K562 (cell line): ENCODE measurements around the gene LEUTX. TPM values are rescaled to one million over a fixed set of nuclear protein-coding genes. Genes with fewer than 3 reads are reported as not detected.

Source experiments
- ATAC-seq: fragments of 200-7000 bp; cut with Tn5 transposase; 3 replicates; pipeline ENCODE4 v1.9.1; 2020; ENCODE audit warnings: moderate library complexity
- BruUV-seq: library from RNA; stranded (reverse); fragments of 400-500 nt; replicated peaks from 2 replicates; lab custom pipeline; 2021; lab: Mats Ljungman, UMichigan
- CTCF ChIA-PET: fragments of 300-600 bp; formaldehyde crosslinking; extraction: SDS; loops from one replicate; lab custom pipeline; 2021; ENCODE audit warnings: low intra/inter-chr PET ratio; lab: Yijun Ruan, JAX
- POLR2A ChIA-PET: fragments of 300-600, 350-650 bp; sonication (Branson Sonifier 250); formaldehyde crosslinking; extraction: SDS; loops from one replicate; lab custom pipeline; 2021; ENCODE audit warnings: antibody characterized with exemption, inconsistent platforms; lab: Yijun Ruan, JAX
- DNase-seq, 4 experiments: peaks; one replicate each; pipeline versions ENCODE4 v3.0.0 to v3.0.0-alpha.2; 2011 to 2018; ENCODE audit warnings: low spot score in 3 of 4, mixed read lengths in 3 of 4; ENCODE audit errors: extremely low read depth in 1 of 4
- FAIRE-seq: peaks from 2 replicates; lab custom pipeline; 2011; peaks lifted over from hg19 to GRCh38; lab: Jason Lieb, UNC
- H2AFZ ChIP-seq: 2 replicates; pipeline ENCODE4 v1.6.0; 2011; ENCODE audit warnings: low read depth, low read length, control low read depth, inconsistent platforms
- H3K27ac ChIP-seq: fragments of 200-600 bp; 3 replicates; pipeline ENCODE4 v1.8.0; 2011; ENCODE audit warnings: low read depth, mild to moderate bottlenecking, control low read depth, inconsistent platforms, low read length, moderate library complexity, mixed read lengths; ENCODE audit errors: extremely low read depth
- H3K27me3 ChIP-seq, 2 experiments: fragments of 300-600 bp in 1 of 2; 2 replicates in 1 of 2; 3 replicates in 1 of 2; pipeline versions ENCODE4 v1.6.0 to v1.8.0; 2011; ENCODE audit warnings: inconsistent platforms in 2 of 2, low read length in 2 of 2, mild to moderate bottlenecking in 1 of 2, mixed read lengths in 1 of 2, moderate library complexity in 1 of 2; ENCODE audit not compliant: control insufficient read depth in 2 of 2, insufficient read depth in 2 of 2
- H3K36me3 ChIP-seq: fragments of 300-600 bp; 3 replicates; pipeline ENCODE4 v1.8.0; 2011; ENCODE audit warnings: mild to moderate bottlenecking, low read length, inconsistent platforms; ENCODE audit not compliant: control insufficient read depth, insufficient read depth
- H3K4me1 ChIP-seq, 2 experiments: fragments of 200-600 bp in 1 of 2; replicated peaks in 1 of 2; 2 replicates in 1 of 2; 3 replicates in 1 of 2; pipeline versions ENCODE4 v1.5.1 to v1.8.0; 2011; ENCODE audit warnings: inconsistent platforms in 2 of 2, low read length in 2 of 2, mild to moderate bottlenecking in 1 of 2, mixed read lengths in 1 of 2, moderate library complexity in 1 of 2; ENCODE audit not compliant: control insufficient read depth in 2 of 2, insufficient read depth in 2 of 2
- H3K4me2 ChIP-seq: 2 replicates; pipeline ENCODE4 v1.6.1; 2011; ENCODE audit warnings: low read length, control low read depth, inconsistent platforms, mixed read lengths; ENCODE audit not compliant: insufficient read depth
- H3K4me3 ChIP-seq: fragments of 200-600 bp; sonication (generic), shearing (Covaris generic); 2 replicates; pipeline ENCODE4 v1.5.1; 2016; ENCODE audit warnings: control low read depth, inconsistent platforms
- H3K79me2 ChIP-seq: fragments of 200-600 bp; 3 replicates; pipeline ENCODE4 v1.8.0; 2011; ENCODE audit warnings: low read length, inconsistent platforms; ENCODE audit not compliant: control insufficient read depth, insufficient read depth
- H3K9ac ChIP-seq, 2 experiments: 2 replicates each; pipeline versions ENCODE4 v1.6.0 to v1.6.1; 2011; ENCODE audit warnings: low read depth in 2 of 2, low read length in 2 of 2, control low read depth in 1 of 2, inconsistent platforms in 1 of 2, mild to moderate bottlenecking in 1 of 2, mixed read lengths in 1 of 2; ENCODE audit not compliant: insufficient read depth in 1 of 2
- H3K9me1 ChIP-seq: one replicate; pipeline ENCODE4 v1.6.0; 2011; ENCODE audit warnings: inconsistent platforms, mild to moderate bottlenecking, low read length, moderate library complexity; ENCODE audit not compliant: control insufficient read depth, insufficient read depth
- H3K9me3 ChIP-seq: replicated peaks from 2 replicates; pipeline ENCODE4 v1.5.1; 2011; ENCODE audit warnings: low read depth, low read length, inconsistent platforms; ENCODE audit not compliant: control insufficient read depth, insufficient read depth
- H4K20me1 ChIP-seq: replicated peaks from 2 replicates; pipeline ENCODE4 v1.6.1; 2011; ENCODE audit warnings: low read length, inconsistent platforms, mixed read lengths; ENCODE audit not compliant: control insufficient read depth, insufficient read depth
- ELF2 ChIP-seq: fragments of 250-450 bp; sonication (Bioruptor Pico); IDR thresholded peaks from 2 replicates; pipeline ENCODE4 v1.5.0; 2021; ENCODE audit warnings: mild to moderate bottlenecking
- ETS2 ChIP-seq: IDR thresholded peaks from 2 replicates; pipeline ENCODE4 v1.6.1; 2016; ENCODE audit warnings: borderline replicate concordance, missing genetic modification characterization, mild to moderate bottlenecking, moderate library complexity, missing compliant biosample characterization; ENCODE audit not compliant: poor library complexity, severe bottlenecking
- ETV6 ChIP-seq, 3 experiments: fragments of 150-350 bp in 1 of 3; sonication (generic) in 1 of 3; formaldehyde crosslinking in 1 of 3; IDR thresholded peaks; 2 replicates each; pipeline versions ENCODE4 v1.6.1 to v1.8.0; 2014 to 2022; ENCODE audit warnings: borderline replicate concordance in 2 of 3, low read depth in 2 of 3, antibody characterized with exemption in 1 of 3, low read length in 1 of 3, mild to moderate bottlenecking in 1 of 3, missing genetic modification reagents in 1 of 3
- HSF4 ChIP-seq: fragments of 250-450 bp; sonication (Bioruptor Pico); IDR thresholded peaks from 2 replicates; pipeline ENCODE4 v2.1.2; 2022; ENCODE audit warnings: mild to moderate bottlenecking, moderate library complexity, borderline replicate concordance
- NR2C1 ChIP-seq, 2 experiments: fragments of 450-650 bp; IDR thresholded peaks; 2 replicates each; pipeline ENCODE4 v1.6.1; 2017; ENCODE audit warnings: mild to moderate bottlenecking in 2 of 2, antibody characterized with exemption in 1 of 2, inconsistent platforms in 1 of 2, missing compliant biosample characterization in 1 of 2, missing genetic modification characterization in 1 of 2
- NR2C2 ChIP-seq, 2 experiments: fragments of 200-800 bp in 1 of 2; sonication (Bioruptor generic) in 1 of 2; sonication (generic) in 1 of 2; formaldehyde crosslinking in 1 of 2; IDR thresholded peaks; 2 replicates each; pipeline versions ENCODE4 v1.6.1 to v1.8.0; 2016 to 2022; ENCODE audit warnings: mild to moderate bottlenecking in 1 of 2, missing compliant biosample characterization in 1 of 2, missing genetic modification characterization in 1 of 2, missing genetic modification reagents in 1 of 2
- SMARCB1 ChIP-seq: IDR thresholded peaks from 2 replicates; pipeline ENCODE4 v1.6.1; 2011; ENCODE audit warnings: improper control_type of control experiment, low read depth; ENCODE audit not compliant: insufficient read length
- WGBS: fragments of 100-300 bp; shearing (Covaris generic); methylation state at CpG from one replicate; pipeline ENCODE4 v1.1.6; 2016; ENCODE audit warnings: low coverage, mixed read lengths; ENCODE audit not compliant: insufficient coverage; ENCODE audit errors: missing lambda C conversion rate; 5-methylcytosine and 5-hydroxymethylcytosine counted together
- in situ Hi-C: fragments of 300-500 bp; cut with MboI; formaldehyde crosslinking; loops from 4 replicates; pipeline ENCODE4 v1.15.0; 2018; ENCODE audit warnings: inconsistent platforms, mixed read lengths
- intact Hi-C: fragments of 100-400 bp; cut with micrococcal nuclease; formaldehyde crosslinking; loops from 2 replicates; pipeline ENCODE4 v1.14.2; 2022
- polyA plus RNA-seq, 8 experiments: library from polyadenylated mRNA; depleted of rRNA in 4 of 8; stranded (reverse) in 5 of 8; unstranded in 3 of 8; fragments of >200 nt; fragmentation: Nextera tagmentation in 2 of 8; fragmentation: Illumina TruSeq in 1 of 8; extraction: Ambion mirVana in 2 of 8; extraction: Trizol in 1 of 8; gene quantifications; 2 replicates each; pipeline versions ENCODE4 v1.2.1 to v1.2.3, GENCODE V29; 2011 to 2014; ENCODE audit warnings: inconsistent platforms in 1 of 8, missing spikeins in 1 of 8
- total RNA-seq, 7 experiments: library from RNA; depleted of rRNA in 6 of 7; stranded (reverse); fragments of >200 nt in 6 of 7; fragmentation: Illumina TruSeq in 2 of 7; extraction: Trizol in 2 of 7; gene quantifications; 2 replicates each; pipeline versions ENCODE4 v1.2.1 to v1.2.3, GENCODE V29; 2011 to 2021; ENCODE audit warnings: low replicate concordance in 1 of 7

LEUTX gene
- total and polyA plus RNA-seq, 9 of the 15 experiments (the other 6 are each of a cell fraction or from before 2014, with no cell fraction given), result not detected

GRCh38 chr19:39830847-39831246 lies 52.2 kb downstream of the LEUTX start:
- DNase-seq (no peak), ATAC-seq (no peak), FAIRE-seq (no peak)
- Histone ChIP-seq H3K36me3 (peaks cover 80% of the 10 kb centered on the region), H3K9me3 (no peaks in the 10 kb centered on the region), H3K4me2 (no peak overlapping the region), H3K27me3 (no peaks in the 10 kb centered on the region), H3K4me3 (no peak overlapping the region), H3K79me2 (peaks cover 16% of the 10 kb centered on the region), H3K9ac (no peak overlapping the region), H3K4me1 (peaks cover 15 to 31% of the 10 kb centered on the region in 2 experiments), H2AFZ (no peak overlapping the region), H3K27ac (no peak overlapping the region), H4K20me1 (peaks cover 4% of the 10 kb centered on the region; the same call in 1 of the 2 replicates), H3K9me1 (peaks cover 8% of the 10 kb centered on the region)
- no TSS peak for BruUV-seq
- intact Hi-C loops (no loop called here), in situ Hi-C loops (no loop called here)
- CTCF ChIA-PET, result no interaction called here
- TF ChIP-seq NR2C1 (IDR thresholded peaks at IDR 0.05), result peak; percentile 91
- TF ChIP-seq NR2C1 (tag; IDR thresholded peaks at IDR 0.05), result peak; percentile 91
- 0 out of 2 replicates have a peak, but pooled peaks have one; percentile 60 for TF ChIP-seq NR2C2 (CRISPR knock-in tag; IDR thresholded peaks at IDR 0.05)
- peak; percentile 85 for TF ChIP-seq NR2C2 (tag; IDR thresholded peaks at IDR 0.05)
- TF ChIP-seq ELF2 (CRISPR knock-in tag), result no peak
- POLR2A ChIA-PET, result interaction anchor here (1.0 kb wide), 1 partner anchor 11 kb away, joined by 3 read pairs; no protein-coding TSS in a partner anchor

DNA sequence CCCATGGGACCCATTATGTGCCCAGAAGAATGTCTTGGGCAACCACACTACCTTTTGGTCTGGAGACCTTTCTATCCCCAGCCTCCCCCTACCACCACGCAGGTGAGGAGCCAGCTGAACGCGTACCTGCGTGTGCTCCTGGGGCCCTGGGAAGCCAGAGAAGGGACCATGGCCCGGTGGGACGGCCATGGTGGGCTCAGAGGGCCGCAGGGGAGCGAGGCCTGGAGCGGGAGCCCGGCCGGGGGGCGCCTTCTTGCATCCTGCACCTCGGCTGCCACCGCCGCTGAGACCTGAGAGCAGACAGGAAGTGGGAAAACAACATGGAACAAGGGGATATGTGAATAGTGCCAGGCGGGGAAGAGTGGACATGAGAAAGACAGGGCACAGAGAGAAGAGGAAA lies 53.0 kb downstream of the LEUTX start:
- no peak for FAIRE-seq

More for the DNA sequence above, 53.0 kb downstream of the LEUTX start:
- H2AFZ ChIP-seq, result no peak overlapping the region
- H3K79me2 ChIP-seq, result peaks cover 16% of the 10 kb centered on the region
- intact Hi-C loops (no loop called here), in situ Hi-C loops (no loop called here)
- TF ChIP-seq SMARCB1 (no peak), ETS2 (tag) (no peak), HSF4 (CRISPR knock-in tag) (no peak), ETV6 (IDR thresholded peaks at IDR 0.05; ENCODE audit: borderline replicate concordance in 1 of 2, low read depth in 2 of 2, low read length in 1 of 2) (no peak), ETV6 (CRISPR knock-in tag; IDR thresholded peaks at IDR 0.05; ENCODE audit: borderline replicate concordance) (no peak)
- no peaks in the 10 kb centered on the region for H3K9me3 ChIP-seq
- H3K9me1 ChIP-seq, result peaks cover 8% of the 10 kb centered on the region
- H3K4me3 ChIP-seq, result no peak overlapping the region
- DNase-seq (no peak), ATAC-seq (no peak)
- no TSS peak for BruUV-seq
- POLR2A ChIA-PET, result interaction anchor here (1.0 kb wide), 1 partner anchor 12 kb away, joined by 3 read pairs; no protein-coding TSS in a partner anchor
- H3K4me1 ChIP-seq, result peaks cover 15 to 31% of the 10 kb centered on the region in 2 experiments
- 97% methylated on average over 15 of the region's 16 CpGs for WGBS
- peaks cover 4% of the 10 kb centered on the region; the same call in 1 of the 2 replicates for H4K20me1 ChIP-seq
- H3K36me3 ChIP-seq, result peaks cover 80% of the 10 kb centered on the region
- CTCF ChIA-PET, result no interaction called here
- no peak overlapping the region for H3K4me2 ChIP-seq
- no peak overlapping the region for H3K9ac ChIP-seq
- no peak overlapping the region for H3K27ac ChIP-seq
- no peaks in the 10 kb centered on the region for H3K27me3 ChIP-seq
